ENCODE measurements around the gene PPOX.

DNA sequence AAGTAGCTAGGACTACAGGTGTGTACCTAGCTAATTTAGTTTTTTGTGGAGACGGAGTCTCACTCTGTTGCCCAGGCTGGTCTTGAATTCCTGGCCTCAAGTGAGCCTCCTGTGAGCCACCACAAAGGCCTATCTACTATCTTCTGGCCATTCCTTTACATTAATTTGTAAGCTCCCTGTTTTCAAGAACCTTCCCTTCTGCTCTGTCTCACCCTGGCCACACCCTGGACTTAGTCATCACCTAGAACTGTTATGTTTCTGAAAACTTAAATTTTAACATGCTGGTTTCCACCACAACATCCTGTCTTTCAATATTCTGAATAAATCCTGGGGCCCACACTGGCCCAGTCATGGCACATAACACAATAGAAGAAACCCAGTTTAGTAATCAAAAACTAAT is 16.0 kb downstream of the PPOX start:
- TF ChIP-seq, protein P1, sequence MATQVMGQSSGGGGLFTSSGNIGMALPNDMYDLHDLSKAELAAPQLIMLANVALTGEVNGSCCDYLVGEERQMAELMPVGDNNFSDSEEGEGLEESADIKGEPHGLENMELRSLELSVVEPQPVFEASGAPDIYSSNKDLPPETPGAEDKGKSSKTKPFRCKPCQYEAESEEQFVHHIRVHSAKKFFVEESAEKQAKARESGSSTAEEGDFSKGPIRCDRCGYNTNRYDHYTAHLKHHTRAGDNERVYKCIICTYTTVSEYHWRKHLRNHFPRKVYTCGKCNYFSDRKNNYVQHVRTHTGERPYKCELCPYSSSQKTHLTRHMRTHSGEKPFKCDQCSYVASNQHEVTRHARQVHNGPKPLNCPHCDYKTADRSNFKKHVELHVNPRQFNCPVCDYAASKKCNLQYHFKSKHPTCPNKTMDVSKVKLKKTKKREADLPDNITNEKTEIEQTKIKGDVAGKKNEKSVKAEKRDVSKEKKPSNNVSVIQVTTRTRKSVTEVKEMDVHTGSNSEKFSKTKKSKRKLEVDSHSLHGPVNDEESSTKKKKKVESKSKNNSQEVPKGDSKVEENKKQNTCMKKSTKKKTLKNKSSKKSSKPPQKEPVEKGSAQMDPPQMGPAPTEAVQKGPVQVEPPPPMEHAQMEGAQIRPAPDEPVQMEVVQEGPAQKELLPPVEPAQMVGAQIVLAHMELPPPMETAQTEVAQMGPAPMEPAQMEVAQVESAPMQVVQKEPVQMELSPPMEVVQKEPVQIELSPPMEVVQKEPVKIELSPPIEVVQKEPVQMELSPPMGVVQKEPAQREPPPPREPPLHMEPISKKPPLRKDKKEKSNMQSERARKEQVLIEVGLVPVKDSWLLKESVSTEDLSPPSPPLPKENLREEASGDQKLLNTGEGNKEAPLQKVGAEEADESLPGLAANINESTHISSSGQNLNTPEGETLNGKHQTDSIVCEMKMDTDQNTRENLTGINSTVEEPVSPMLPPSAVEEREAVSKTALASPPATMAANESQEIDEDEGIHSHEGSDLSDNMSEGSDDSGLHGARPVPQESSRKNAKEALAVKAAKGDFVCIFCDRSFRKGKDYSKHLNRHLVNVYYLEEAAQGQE (IDR thresholded peaks at IDR 0.05; ENCODE audit: low read depth, low read length), result no peak
- TF ChIP-seq, protein P2, sequence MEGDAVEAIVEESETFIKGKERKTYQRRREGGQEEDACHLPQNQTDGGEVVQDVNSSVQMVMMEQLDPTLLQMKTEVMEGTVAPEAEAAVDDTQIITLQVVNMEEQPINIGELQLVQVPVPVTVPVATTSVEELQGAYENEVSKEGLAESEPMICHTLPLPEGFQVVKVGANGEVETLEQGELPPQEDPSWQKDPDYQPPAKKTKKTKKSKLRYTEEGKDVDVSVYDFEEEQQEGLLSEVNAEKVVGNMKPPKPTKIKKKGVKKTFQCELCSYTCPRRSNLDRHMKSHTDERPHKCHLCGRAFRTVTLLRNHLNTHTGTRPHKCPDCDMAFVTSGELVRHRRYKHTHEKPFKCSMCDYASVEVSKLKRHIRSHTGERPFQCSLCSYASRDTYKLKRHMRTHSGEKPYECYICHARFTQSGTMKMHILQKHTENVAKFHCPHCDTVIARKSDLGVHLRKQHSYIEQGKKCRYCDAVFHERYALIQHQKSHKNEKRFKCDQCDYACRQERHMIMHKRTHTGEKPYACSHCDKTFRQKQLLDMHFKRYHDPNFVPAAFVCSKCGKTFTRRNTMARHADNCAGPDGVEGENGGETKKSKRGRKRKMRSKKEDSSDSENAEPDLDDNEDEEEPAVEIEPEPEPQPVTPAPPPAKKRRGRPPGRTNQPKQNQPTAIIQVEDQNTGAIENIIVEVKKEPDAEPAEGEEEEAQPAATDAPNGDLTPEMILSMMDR (IDR thresholded peaks at IDR 0.05), result no peak
- TF ChIP-seq POLR2AphosphoS5 (IDR thresholded peaks at IDR 0.05; ENCODE audit: low read depth, low read length) (no peak), FOXM1 (IDR thresholded peaks at IDR 0.05; ENCODE audit: low read depth) (no peak), EP300 (IDR thresholded peaks at IDR 0.05; ENCODE audit: borderline replicate concordance in 1 of 2, low read depth in 1 of 2, low read length in 1 of 2) (no peak), NFIC (IDR thresholded peaks at IDR 0.05; ENCODE audit: borderline replicate concordance) (no peak), RAD21 (IDR thresholded peaks at IDR 0.05; ENCODE audit: low read length) (no peak), GABPA (IDR thresholded peaks at IDR 0.05; ENCODE audit: low read depth) (no peak), FOSL2 (IDR thresholded peaks at IDR 0.05; ENCODE audit: borderline replicate concordance, low read depth) (no peak), MXI1 (IDR thresholded peaks at IDR 0.05; ENCODE audit: low read depth, low read length) (no peak), TCF12 (IDR thresholded peaks at IDR 0.05) (no peak)
- TF ChIP-seq, protein P3, sequence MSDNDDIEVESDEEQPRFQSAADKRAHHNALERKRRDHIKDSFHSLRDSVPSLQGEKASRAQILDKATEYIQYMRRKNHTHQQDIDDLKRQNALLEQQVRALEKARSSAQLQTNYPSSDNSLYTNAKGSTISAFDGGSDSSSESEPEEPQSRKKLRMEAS (IDR thresholded peaks at IDR 0.05; ENCODE audit: low read depth), result no peak
- TF ChIP-seq, protein P4, sequence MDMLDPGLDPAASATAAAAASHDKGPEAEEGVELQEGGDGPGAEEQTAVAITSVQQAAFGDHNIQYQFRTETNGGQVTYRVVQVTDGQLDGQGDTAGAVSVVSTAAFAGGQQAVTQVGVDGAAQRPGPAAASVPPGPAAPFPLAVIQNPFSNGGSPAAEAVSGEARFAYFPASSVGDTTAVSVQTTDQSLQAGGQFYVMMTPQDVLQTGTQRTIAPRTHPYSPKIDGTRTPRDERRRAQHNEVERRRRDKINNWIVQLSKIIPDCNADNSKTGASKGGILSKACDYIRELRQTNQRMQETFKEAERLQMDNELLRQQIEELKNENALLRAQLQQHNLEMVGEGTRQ (IDR thresholded peaks at IDR 0.05; ENCODE audit: borderline replicate concordance, low read depth, low read length), result no peak
